ENCODE measurements around the gene RGS3.

Gene RGS3

DNA sequence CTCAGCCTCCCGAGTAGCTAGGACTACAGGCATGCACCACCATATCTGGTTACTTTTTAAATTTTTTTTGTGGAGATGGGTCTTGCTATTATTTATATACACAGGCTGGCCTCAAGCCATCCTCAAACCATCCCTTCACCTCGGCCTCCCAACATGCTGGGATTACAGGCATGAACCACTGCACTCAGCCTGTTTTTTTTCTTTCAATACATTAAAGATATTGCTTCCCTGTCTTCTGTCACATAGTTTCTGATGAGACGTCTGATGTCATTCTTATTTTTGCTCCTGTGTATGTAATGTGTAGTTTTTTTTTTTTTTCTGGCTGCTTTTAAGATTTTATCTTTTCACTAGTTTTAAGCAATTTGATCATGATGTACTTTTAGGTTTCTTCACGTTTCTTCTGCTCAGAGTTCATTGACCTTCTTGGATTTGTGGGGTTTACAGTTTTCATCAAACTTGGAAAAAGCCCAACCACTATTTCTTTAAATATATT, 11.4 kb upstream of the RGS3 start:
- DNase-seq (ENCODE audit: insufficient read length, low spot score) = no peak
- no peak for FAIRE-seq
- TF ChIP-seq, protein P1, sequence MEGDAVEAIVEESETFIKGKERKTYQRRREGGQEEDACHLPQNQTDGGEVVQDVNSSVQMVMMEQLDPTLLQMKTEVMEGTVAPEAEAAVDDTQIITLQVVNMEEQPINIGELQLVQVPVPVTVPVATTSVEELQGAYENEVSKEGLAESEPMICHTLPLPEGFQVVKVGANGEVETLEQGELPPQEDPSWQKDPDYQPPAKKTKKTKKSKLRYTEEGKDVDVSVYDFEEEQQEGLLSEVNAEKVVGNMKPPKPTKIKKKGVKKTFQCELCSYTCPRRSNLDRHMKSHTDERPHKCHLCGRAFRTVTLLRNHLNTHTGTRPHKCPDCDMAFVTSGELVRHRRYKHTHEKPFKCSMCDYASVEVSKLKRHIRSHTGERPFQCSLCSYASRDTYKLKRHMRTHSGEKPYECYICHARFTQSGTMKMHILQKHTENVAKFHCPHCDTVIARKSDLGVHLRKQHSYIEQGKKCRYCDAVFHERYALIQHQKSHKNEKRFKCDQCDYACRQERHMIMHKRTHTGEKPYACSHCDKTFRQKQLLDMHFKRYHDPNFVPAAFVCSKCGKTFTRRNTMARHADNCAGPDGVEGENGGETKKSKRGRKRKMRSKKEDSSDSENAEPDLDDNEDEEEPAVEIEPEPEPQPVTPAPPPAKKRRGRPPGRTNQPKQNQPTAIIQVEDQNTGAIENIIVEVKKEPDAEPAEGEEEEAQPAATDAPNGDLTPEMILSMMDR (IDR thresholded peaks at IDR 0.05; ENCODE audit: insufficient read depth, missing control alignments) = no peak

DNA sequence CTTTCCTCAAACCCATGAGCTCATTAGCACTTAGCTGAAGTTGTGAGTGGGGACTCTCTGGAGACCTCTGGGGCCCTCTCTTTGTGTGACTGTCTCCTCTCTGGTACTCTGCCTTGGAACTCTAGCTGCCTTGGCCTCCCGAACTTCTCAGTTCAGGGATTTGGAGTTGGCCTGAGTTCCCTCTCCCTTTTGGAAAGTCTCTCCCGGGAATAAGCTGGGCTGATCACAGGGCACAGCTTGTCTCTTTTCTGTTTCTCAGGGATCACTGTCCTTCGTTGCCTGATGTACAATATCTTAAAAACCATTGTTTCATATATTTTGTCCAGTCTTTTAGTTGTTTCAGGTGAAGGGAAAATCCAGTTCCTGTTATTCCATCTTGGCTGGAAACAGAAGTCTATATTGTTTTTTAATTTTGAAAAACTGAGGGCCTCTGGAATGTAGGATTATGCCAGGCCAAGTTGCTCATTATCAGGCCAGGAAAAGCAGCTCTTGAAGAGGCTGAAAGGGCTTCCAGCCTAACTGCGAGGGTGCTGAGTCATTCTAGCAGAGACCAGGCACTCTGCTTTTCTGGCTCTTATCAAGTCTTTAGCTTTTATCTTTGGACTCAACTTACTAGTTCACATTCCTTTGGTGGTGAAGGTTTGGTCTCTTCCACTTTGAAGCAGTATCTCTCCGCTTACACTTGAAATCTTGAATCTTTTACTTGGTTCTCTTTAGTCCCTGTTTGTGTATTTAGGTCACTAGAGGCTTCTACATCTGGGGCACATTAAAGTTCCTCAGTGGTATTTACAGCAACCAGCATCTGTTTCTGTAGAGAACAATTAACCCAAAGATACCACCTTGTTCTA, 8.4 kb upstream of the RGS3 start:
- DNase-seq (ENCODE audit: insufficient read length, low spot score) (no peak), FAIRE-seq (no peak)
- TF ChIP-seq, protein P1 (IDR thresholded peaks at IDR 0.05; ENCODE audit: insufficient read depth, missing control alignments) = no peak

DNA sequence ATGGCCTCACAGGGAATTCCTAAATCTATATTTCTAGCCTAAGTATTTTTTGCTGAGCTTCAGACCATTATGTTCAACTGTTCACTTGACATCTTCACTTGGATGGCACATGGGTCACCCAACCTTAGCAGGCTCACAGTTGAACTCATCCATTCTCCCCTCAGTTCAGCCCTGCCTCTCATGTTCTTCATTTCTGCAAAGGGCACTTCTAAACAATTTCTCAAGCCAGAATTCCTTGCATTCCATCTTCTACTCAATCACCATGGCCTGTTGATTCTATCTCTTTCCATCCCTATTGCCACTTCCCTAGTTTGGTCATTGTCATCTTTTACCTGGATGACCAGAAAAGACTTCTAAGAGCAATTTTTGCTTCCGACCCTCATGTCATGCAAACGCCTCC, 7.3 kb upstream of the RGS3 start:
- no peak for DNase-seq (ENCODE audit: insufficient read length, low spot score)
- TF ChIP-seq, protein P1 (IDR thresholded peaks at IDR 0.05; ENCODE audit: insufficient read depth, missing control alignments) = no peak
- FAIRE-seq = no peak

DNA sequence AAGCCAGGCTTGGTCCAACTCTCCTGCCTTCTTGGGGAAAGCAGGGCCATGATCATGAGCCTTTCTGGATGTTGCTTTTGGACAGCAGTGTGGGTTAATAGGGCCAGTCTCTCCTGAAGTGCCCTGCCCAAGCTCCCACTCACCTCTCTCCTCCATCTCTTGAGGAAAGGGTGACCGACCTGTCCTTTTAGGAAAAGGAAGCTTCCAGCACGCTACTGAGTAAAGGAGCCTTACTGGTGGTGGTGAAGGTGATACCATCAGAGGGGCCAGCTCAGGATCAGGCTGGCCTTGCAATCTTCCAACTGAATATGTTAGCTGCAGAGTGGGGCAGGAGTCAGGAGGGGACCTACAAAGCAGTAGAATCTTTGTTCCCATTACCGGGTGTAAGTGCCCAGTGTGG, 2.2 kb upstream of the RGS3 start:
- DNase-seq (ENCODE audit: insufficient read length, low spot score) = no peak
- no peak for FAIRE-seq
- TF ChIP-seq, protein P1 (IDR thresholded peaks at IDR 0.05; ENCODE audit: insufficient read depth, missing control alignments) = no peak

GRCh38 chr9:113461943-113462342, 1.6 kb upstream of the RGS3 start:
- DNase-seq (ENCODE audit: insufficient read length, low spot score) (no peak), FAIRE-seq (no peak)
- TF ChIP-seq, protein P1 (IDR thresholded peaks at IDR 0.05; ENCODE audit: insufficient read depth, missing control alignments) = no peak

DNA sequence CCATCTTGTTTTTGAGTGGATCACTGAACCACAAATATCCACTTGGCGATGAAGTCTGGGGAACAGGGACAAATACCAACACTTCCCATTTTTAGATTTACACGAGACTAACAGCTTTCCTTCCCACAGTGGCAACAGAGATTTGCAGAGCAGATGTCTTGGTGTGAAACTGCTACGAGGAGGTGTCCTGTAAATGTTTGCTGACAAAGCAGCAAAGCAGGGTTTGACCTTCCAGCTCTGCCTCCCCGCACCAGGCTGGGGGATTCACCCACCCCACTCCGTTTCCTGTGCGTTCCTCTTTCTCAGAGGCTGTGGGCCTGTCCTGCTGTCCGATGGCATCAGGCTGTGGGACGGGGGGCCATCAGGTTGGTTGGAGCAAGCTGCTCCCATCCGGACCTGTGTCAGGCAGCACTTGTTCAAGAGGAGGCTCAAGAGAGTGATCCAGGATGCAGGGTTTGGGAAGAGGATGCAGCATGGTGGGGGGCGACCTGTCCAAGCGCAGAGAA, 693 bp upstream of the RGS3 start:
- DNase-seq (ENCODE audit: insufficient read length, low spot score) = no peak
- TF ChIP-seq, protein P1 (IDR thresholded peaks at IDR 0.05; ENCODE audit: insufficient read depth, missing control alignments) = no peak
- FAIRE-seq = no peak

DNA sequence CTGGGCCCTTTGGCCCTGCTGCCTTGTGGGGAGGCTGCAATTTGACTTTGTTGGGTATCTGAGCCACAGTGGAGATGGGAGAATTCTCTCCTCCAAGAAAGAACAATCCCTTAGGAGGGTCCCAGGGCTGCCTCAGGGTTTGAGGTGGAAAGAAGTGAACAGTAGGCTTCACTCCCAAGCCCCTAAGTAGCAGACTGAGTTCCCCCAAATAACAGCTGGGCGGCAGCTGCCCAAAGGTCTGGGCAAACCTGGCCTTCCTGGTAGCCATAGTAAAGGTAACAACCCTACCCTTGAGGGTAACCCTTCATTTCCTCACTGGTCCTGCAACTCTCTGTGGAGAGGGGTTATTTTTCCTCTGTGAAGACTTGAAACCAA, 746 bp downstream of the RGS3 start:
- TF ChIP-seq, protein P1 (IDR thresholded peaks at IDR 0.05; ENCODE audit: insufficient read depth, missing control alignments) = no peak
- DNase-seq (ENCODE audit: insufficient read length, low spot score) (no peak), FAIRE-seq (no peak)
